GM12891 (cell line): ENCODE measurements around the gene NADK.

Experiments used
- POLR2AphosphoS5 ChIP-seq: IDR thresholded peaks from 2 replicates; pipeline ENCODE4 v1.6.1; 2011; ENCODE audit warnings: low read depth, low read length, control low read depth
- TAF1 ChIP-seq: IDR thresholded peaks from 2 replicates; pipeline ENCODE4 v1.6.1; 2011; ENCODE audit warnings: low read depth, low read length, control low read depth

GRCh38 chr1:1817221-1817620 is 39.0 kb upstream of the NADK start:
- TF ChIP-seq TAF1: no peak
- TF ChIP-seq POLR2AphosphoS5: no peak
